Esophagus (tissue), 2 donors: ENCODE results near the gene OPTC. TPM values are rescaled to one million over a fixed set of nuclear protein-coding genes. Genes with fewer than 3 reads are reported as not detected.
A peak's percentile ranks its signal among the peaks of the same experiment; 100 is the strongest.

ENCODE experiments used
- H3K27ac ChIP-seq, 2 donors: one replicate each; pipeline ENCODE4 v1.5.1; 2013; ENCODE audit warnings: low read depth in 2 of 2, mild to moderate bottlenecking in 2 of 2, inconsistent platforms in 1 of 2, low read length in 1 of 2, moderate library complexity in 1 of 2
- H3K27me3 ChIP-seq, 2 donors: one replicate each; pipeline ENCODE4 v1.6.1; 2013; ENCODE audit warnings: low read length in 2 of 2, control low read depth in 1 of 2, mild to moderate bottlenecking in 1 of 2; ENCODE audit not compliant: insufficient read depth in 2 of 2, control insufficient read depth in 1 of 2
- H3K36me3 ChIP-seq, 2 donors: one replicate each; pipeline ENCODE4 v1.6.1; 2013; ENCODE audit warnings: low read length in 1 of 2; ENCODE audit not compliant: control insufficient read depth in 2 of 2, insufficient read depth in 2 of 2
- H3K4me1 ChIP-seq, 2 donors: one replicate each; pipeline ENCODE4 v1.6.1; 2013; ENCODE audit warnings: low read length in 1 of 2; ENCODE audit not compliant: control insufficient read depth in 2 of 2, insufficient read depth in 2 of 2
- H3K4me3 ChIP-seq, 2 donors: one replicate each; pipeline ENCODE4 v1.5.1; 2013; ENCODE audit warnings: low read length in 2 of 2, mild to moderate bottlenecking in 2 of 2, low read depth in 1 of 2, moderate library complexity in 1 of 2
- H3K9me3 ChIP-seq, 2 donors: one replicate each; pipeline ENCODE4 v1.6.1; 2013; ENCODE audit warnings: mild to moderate bottlenecking in 2 of 2, low read depth in 1 of 2, low read length in 1 of 2, moderate library complexity in 1 of 2; ENCODE audit not compliant: control insufficient read depth in 2 of 2, insufficient read depth in 1 of 2
- WGBS, 2 donors: extraction: QIAGEN DNeasy Blood & Tissue Kit; methylation state at CpG; one replicate each; pipeline ENCODE4 v1.1.7; 2013; 5-methylcytosine and 5-hydroxymethylcytosine counted together
- polyA plus RNA-seq, 2 donors: library from polyadenylated mRNA; stranded (reverse); fragments of 200-250 nt; gene quantifications; one replicate each; pipeline ENCODE4 v1.2.3, GENCODE V29; 2013
- donor health status: healthy with polysubstance abuse.
- donor health status: Bipolar disorder and iron deficiency.

OPTC gene
- polyA plus RNA-seq, 2 donors, result not detected

- WGBS, 2 donors, result 73 to 80% methylated on average over 2 of the region's 2 CpGs
- no peak overlapping the region for H3K27ac ChIP-seq
These were observed 42.6 kb downstream of the OPTC start for GRCh38 chr1:203536575-203536974.

DNA sequence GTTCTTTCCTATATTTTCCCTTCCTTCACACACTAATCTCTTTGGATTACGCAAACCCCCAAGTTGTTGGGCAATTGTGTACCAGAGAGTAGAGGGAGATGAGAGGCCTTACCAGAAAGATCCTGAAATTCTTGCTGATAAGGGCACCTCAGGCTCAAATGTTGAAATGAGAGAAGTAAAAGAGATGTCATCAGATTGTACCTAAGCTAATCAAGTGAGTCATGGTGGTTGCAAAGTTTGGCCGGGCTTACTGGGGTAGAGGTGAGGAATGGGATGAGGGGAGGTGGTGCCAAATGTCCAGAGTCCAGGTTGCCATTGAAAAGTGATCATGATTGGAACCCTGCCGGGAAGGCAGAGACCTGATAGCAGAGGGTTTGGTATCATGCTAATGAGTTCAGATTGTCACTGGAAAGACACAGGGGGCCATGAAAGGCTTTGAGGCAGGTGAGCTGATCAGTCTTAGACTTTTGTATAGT lies 43.1 kb downstream of the OPTC start:
- no peaks in the 10 kb centered on the region for H3K4me1 ChIP-seq

More at GRCh38 chr1:203536575-203536974, 42.6 kb downstream of the OPTC start:
- Histone ChIP-seq H3K27me3 (no peaks in the 10 kb centered on the region), H3K4me1 (no peaks in the 10 kb centered on the region), H3K4me3 (no peak overlapping the region), H3K9me3 (no peaks in the 10 kb centered on the region), H3K36me3 (no peaks in the 10 kb centered on the region)

GRCh38 chr1:203537806-203538464 lies 44.0 kb downstream of the OPTC start:
- Histone ChIP-seq H3K4me1 (no peaks in the 10 kb centered on the region), H3K27ac (no peak overlapping the region), H3K36me3 (no peaks in the 10 kb centered on the region), H3K4me3 (no peak overlapping the region), H3K27me3 (no peaks in the 10 kb centered on the region), H3K9me3 (no peaks in the 10 kb centered on the region)
- WGBS, 2 donors, result 67 to 75% methylated on average over 5 of the region's 5 CpGs

More for the DNA sequence above, 43.1 kb downstream of the OPTC start:
- Histone ChIP-seq H3K9me3 (no peaks in the 10 kb centered on the region), H3K27me3 (no peaks in the 10 kb centered on the region), H3K27ac (no peak overlapping the region), H3K36me3 (no peaks in the 10 kb centered on the region), H3K4me3 (no peak overlapping the region)
- 70 to 85% methylated on average over 3 of the region's 3 CpGs for WGBS, 2 donors

DNA sequence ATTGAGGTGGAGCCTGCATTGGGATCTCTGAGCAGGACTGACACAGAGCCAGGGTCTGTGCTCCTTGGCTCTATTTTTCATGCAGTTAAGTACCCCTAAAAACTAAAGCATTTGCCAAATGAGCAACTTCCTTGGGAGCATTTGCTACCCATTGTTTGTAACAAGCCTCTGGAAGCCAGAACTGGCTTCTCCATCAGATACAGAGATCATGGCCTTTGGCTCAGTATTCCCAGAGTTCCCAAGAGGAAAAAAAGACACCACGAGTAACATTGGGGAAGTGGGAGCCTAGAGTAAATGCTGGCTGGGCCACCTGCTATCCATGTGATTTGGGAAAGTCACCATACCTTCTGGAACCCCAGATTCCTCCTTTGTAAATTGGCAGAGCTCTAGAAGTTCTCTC lies 44.8 kb downstream of the OPTC start:
- no peak overlapping the region for H3K27ac ChIP-seq
- WGBS, 2 donors, result 33 to 55% methylated on average over 1 of the region's 1 CpG
- no peaks in the 10 kb centered on the region for H3K36me3 ChIP-seq
- no peaks in the 10 kb centered on the region for H3K9me3 ChIP-seq
- H3K4me3 ChIP-seq, result no peak overlapping the region
- H3K27me3 ChIP-seq, result no peaks in the 10 kb centered on the region
- no peaks in the 10 kb centered on the region for H3K4me1 ChIP-seq

- Histone ChIP-seq H3K4me1 (no peaks in the 10 kb centered on the region), H3K36me3 (no peaks in the 10 kb centered on the region), H3K9me3 (no peaks in the 10 kb centered on the region), H3K4me3 (no peak overlapping the region), H3K27ac (no peak overlapping the region), H3K27me3 (no peaks in the 10 kb centered on the region)
- 93% methylated on average over 5 of the region's 5 CpGs for WGBS, 2 donors
These were observed 46.0 kb downstream of the OPTC start for GRCh38 chr1:203539831-203540546.

- no peak overlapping the region for H3K27ac ChIP-seq
- H3K9me3 ChIP-seq, result no peaks in the 10 kb centered on the region
- H3K4me3 ChIP-seq, result no peak overlapping the region
- H3K27me3 ChIP-seq, result no peaks in the 10 kb centered on the region
- no peaks in the 10 kb centered on the region for H3K36me3 ChIP-seq
- H3K4me1 ChIP-seq, result no peaks in the 10 kb centered on the region
- 60 to 82% methylated on average over 3 of the region's 3 CpGs for WGBS, 2 donors
These were observed 50.5 kb downstream of the OPTC start for GRCh38 chr1:203544485-203544884.

GRCh38 chr1:203544978-203545816 lies 51.2 kb downstream of the OPTC start:
- H3K4me3 ChIP-seq, result no peak overlapping the region
- no peaks in the 10 kb centered on the region for H3K4me1 ChIP-seq
- no peaks in the 10 kb centered on the region for H3K36me3 ChIP-seq
- no peaks in the 10 kb centered on the region for H3K27me3 ChIP-seq
- H3K9me3 ChIP-seq, result no peaks in the 10 kb centered on the region
- peak overlapping the region in 1 of 2 donors; percentile 53 for H3K27ac ChIP-seq
- WGBS, 2 donors, result 31 to 45% methylated on average over 4 of the region's 4 CpGs

- no peaks in the 10 kb centered on the region for H3K36me3 ChIP-seq
- no peak overlapping the region for H3K4me3 ChIP-seq
- no peak overlapping the region for H3K27ac ChIP-seq
- whole genome bisulfite sequencing, 2 donors, result 89 to 96% methylated on average over 1 of the region's 1 CpG
- H3K4me1 ChIP-seq, result no peaks in the 10 kb centered on the region
- no peaks in the 10 kb centered on the region for H3K9me3 ChIP-seq
- H3K27me3 ChIP-seq, result no peaks in the 10 kb centered on the region
These were observed 52.3 kb downstream of the OPTC start for GRCh38 chr1:203546274-203546673.

DNA sequence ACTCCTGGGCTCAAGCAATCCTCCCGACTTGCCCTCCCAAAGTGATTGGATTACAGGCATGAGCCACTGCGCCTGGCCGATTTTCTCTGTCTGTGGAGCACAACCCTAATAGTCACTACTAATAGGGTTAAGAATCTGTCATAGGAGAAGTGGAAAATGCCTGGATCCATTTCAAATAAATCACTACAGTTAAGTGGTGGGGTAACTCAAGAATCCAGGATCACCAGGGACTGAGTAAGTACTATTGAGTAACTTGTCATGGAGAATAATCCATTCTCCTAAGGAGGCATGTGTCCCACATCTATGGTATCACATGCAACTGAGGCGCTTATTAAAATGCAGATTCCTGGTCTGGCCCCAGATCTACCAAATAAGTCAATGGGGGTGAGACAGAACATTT lies 53.2 kb downstream of the OPTC start:
- no peaks in the 10 kb centered on the region for H3K4me1 ChIP-seq
- no peak overlapping the region for H3K4me3 ChIP-seq
- no peaks in the 10 kb centered on the region for H3K9me3 ChIP-seq
- no peaks in the 10 kb centered on the region for H3K36me3 ChIP-seq
- 94 to 97% methylated on average over 4 of the region's 4 CpGs for WGBS, 2 donors
- peak overlapping the region in 1 of 2 donors; percentile 47 for H3K27ac ChIP-seq
- no peaks in the 10 kb centered on the region for H3K27me3 ChIP-seq
